GM12801 (cell line): ENCODE measurements around the gene PCCA.

Source experiments
- CTCF ChIP-seq: IDR thresholded peaks from one replicate; pipeline ENCODE4 v1.5.1; 2011; ENCODE audit warnings: control low read depth; ENCODE audit not compliant: insufficient read length; ENCODE audit errors: extremely low read depth

The PCCA gene

GRCh38 chr13:100274942-100275506, 186.1 kb downstream of the PCCA start:
- TF ChIP-seq CTCF: no peak

- TF ChIP-seq CTCF: no peak
Observed at GRCh38 chr13:100275746-100276145, 186.9 kb downstream of the PCCA start.

- TF ChIP-seq CTCF: no peak
Observed at GRCh38 chr13:100280681-100281080, 191.8 kb downstream of the PCCA start.

- no peak for TF ChIP-seq CTCF
Observed at GRCh38 chr13:100290165-100290801, 201.4 kb downstream of the PCCA start.

GRCh38 chr13:100291624-100292023, 202.7 kb downstream of the PCCA start:
- no peak for TF ChIP-seq CTCF

GRCh38 chr13:100297413-100297812, 208.5 kb downstream of the PCCA start:
- TF ChIP-seq CTCF: no peak

GRCh38 chr13:100298116-100298681, 209.3 kb downstream of the PCCA start:
- TF ChIP-seq CTCF: no peak
